ENCODE results near the gene DCTN3. TPM values are rescaled to one million over a fixed set of nuclear protein-coding genes. Genes with fewer than 3 reads are reported as not detected.

The DCTN3 gene
- total and polyA plus RNA-seq, 2 donors, result 34.2 to 117 TPM

GRCh38 chr9:34601937-34602573 is 18.2 kb downstream of the DCTN3 start:
- 77% methylated on average over 6 of the region's 6 CpGs for WGBS
- no peak overlapping the region for H3K4me3 ChIP-seq (ENCODE audit: low read depth, low read length)
- no peaks in the 10 kb centered on the region for H3K36me3 ChIP-seq (ENCODE audit: insufficient read depth)
- DNase-seq (ENCODE audit: extremely low spot score), result no peak
- no peak overlapping the region for H3K27ac ChIP-seq (ENCODE audit: low read depth)
- no peaks in the 10 kb centered on the region for H3K4me1 ChIP-seq (ENCODE audit: insufficient read depth)

GRCh38 chr9:34600908-34601307 is 19.4 kb downstream of the DCTN3 start:
- H3K4me1 ChIP-seq (ENCODE audit: insufficient read depth), result no peaks in the 10 kb centered on the region
- DNase-seq (ENCODE audit: extremely low spot score), result no peak
- 35% methylated on average over 1 of the region's 1 CpG for WGBS
- H3K36me3 ChIP-seq (ENCODE audit: insufficient read depth), result no peaks in the 10 kb centered on the region
- H3K4me3 ChIP-seq (ENCODE audit: low read depth, low read length), result no peak overlapping the region
- H3K27ac ChIP-seq (ENCODE audit: low read depth), result no peak overlapping the region

DNA sequence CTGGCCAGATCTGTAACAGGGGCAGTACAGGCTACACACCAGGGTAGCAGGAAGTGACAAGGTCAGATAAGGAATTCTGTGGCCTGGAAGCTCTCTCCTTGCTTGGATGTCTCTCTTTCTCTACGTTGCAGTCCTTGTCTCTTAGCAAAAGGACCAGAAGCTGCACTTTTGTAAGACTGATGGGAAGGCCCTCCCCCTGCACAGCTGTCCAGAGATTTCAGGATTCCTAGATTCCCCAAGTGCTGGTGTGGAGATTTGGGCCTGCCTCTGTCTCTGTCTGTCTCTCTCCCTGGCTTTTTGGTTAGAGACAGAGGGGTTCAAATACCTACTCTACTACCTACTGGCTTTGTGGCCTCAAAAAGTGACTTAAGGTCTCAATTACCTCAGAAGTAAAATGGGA is 20.7 kb downstream of the DCTN3 start:
- WGBS, result 55% methylated on average over 1 of the region's 1 CpG

GRCh38 chr9:34594177-34594576 is 26.1 kb downstream of the DCTN3 start:
- DNase-seq (ENCODE audit: extremely low spot score), result no peak
- Histone ChIP-seq H3K4me3 (ENCODE audit: low read depth, low read length) (no peak overlapping the region), H3K27ac (ENCODE audit: low read depth) (no peak overlapping the region), H3K4me1 (ENCODE audit: insufficient read depth) (no peaks in the 10 kb centered on the region), H3K36me3 (ENCODE audit: insufficient read depth) (no peaks in the 10 kb centered on the region)
- WGBS, result 68% methylated on average over 9 of the region's 9 CpGs

More for the DNA sequence above, 20.7 kb downstream of the DCTN3 start:
- no peaks in the 10 kb centered on the region for H3K36me3 ChIP-seq (ENCODE audit: insufficient read depth)
- no peak overlapping the region for H3K4me3 ChIP-seq (ENCODE audit: low read depth, low read length)
- no peaks in the 10 kb centered on the region for H3K4me1 ChIP-seq (ENCODE audit: insufficient read depth)
- no peak for DNase-seq (ENCODE audit: extremely low spot score)
- H3K27ac ChIP-seq (ENCODE audit: low read depth), result no peak overlapping the region

DNA sequence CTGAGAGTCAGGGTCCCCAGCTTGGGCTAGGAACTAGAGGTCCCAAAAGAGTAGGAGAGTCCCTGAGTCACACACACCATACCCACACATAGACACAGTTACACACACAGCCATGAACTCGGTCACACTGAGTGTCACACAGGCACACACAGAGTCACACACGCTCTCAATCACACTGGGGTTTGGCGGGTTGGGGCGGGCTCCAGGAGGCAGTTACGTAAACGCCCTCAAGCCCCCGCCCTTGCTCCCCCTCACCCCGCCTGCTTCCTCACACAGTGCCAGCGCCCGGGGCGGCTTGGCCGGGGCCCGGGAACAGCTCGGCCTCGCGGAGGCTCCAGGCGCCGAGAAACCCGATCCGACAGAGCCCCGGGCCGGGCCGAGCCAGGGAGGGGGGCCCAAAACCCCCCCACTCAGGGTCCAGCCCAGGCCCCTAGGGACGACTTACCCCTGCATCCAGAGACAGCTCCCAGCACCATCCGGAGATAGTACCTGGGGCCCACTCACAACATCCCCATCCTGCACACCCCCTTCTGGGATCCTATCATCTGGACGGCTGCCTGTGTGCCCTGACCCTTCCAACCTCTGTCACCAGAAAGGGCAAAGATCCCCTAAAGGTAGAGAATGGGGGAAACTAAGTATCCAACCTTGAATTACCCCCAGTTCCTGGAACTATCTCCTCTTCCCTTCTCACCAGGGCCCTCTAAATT is 27.2 kb downstream of the DCTN3 start:
- H3K36me3 ChIP-seq (ENCODE audit: insufficient read depth), result no peaks in the 10 kb centered on the region
- no peak for DNase-seq (ENCODE audit: extremely low spot score)
- H3K4me1 ChIP-seq (ENCODE audit: insufficient read depth), result no peaks in the 10 kb centered on the region
- H3K27ac ChIP-seq (ENCODE audit: low read depth), result no peak overlapping the region
- WGBS, result 6% methylated on average over 26 of the region's 26 CpGs
- H3K4me3 ChIP-seq (ENCODE audit: low read depth, low read length), result no peak overlapping the region

- Histone ChIP-seq H3K36me3 (ENCODE audit: insufficient read depth) (no peaks in the 10 kb centered on the region), H3K4me1 (ENCODE audit: insufficient read depth) (no peaks in the 10 kb centered on the region), H3K4me3 (ENCODE audit: low read depth, low read length) (no peak overlapping the region), H3K27ac (ENCODE audit: low read depth) (no peak overlapping the region)
- 31% methylated on average over 16 of the region's 16 CpGs for WGBS
- no peak for DNase-seq (ENCODE audit: extremely low spot score)
Measured at GRCh38 chr9:34591917-34592866, 28.1 kb downstream of the DCTN3 start.

DNA sequence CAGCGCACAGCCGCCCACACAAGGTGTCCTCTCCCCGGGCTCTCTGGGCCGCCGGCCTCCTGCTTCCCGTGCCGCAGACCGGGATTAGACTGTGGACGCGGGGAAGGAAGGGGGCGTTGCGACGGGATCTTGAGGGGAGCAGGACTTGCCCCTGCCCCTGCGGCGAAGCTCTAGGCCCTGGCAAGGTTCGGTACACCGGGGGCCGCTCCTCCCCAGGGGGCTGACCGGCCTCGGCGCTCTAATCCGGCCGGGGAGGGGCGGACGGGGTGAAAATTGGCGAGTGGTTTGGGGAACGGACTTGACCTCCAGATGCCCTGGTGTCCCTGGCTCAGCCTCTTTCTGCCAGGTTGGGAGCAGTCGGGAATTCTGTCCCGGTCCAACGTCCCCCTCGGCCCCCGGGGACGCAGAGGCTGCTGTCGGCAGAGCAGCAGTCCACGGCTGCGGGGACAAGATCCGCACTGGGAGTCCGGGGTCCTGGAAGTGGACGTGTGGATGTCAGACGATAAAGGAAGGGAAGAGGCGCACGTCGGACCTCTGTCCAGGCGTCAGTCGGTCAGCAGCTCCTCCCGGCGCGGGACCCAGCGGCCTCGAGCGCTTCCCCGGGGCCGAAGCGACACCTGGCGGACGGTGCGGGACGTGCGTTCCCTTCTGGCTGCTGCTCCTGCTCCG is 28.9 kb downstream of the DCTN3 start:
- H3K36me3 ChIP-seq (ENCODE audit: insufficient read depth), result no peaks in the 10 kb centered on the region
- DNase-seq (ENCODE audit: extremely low spot score), result no peak
- 16% methylated on average over 60 of the region's 60 CpGs for WGBS
- no peak overlapping the region for H3K4me3 ChIP-seq (ENCODE audit: low read depth, low read length)
- no peak overlapping the region for H3K27ac ChIP-seq (ENCODE audit: low read depth)
- H3K4me1 ChIP-seq (ENCODE audit: insufficient read depth), result no peaks in the 10 kb centered on the region

DNA sequence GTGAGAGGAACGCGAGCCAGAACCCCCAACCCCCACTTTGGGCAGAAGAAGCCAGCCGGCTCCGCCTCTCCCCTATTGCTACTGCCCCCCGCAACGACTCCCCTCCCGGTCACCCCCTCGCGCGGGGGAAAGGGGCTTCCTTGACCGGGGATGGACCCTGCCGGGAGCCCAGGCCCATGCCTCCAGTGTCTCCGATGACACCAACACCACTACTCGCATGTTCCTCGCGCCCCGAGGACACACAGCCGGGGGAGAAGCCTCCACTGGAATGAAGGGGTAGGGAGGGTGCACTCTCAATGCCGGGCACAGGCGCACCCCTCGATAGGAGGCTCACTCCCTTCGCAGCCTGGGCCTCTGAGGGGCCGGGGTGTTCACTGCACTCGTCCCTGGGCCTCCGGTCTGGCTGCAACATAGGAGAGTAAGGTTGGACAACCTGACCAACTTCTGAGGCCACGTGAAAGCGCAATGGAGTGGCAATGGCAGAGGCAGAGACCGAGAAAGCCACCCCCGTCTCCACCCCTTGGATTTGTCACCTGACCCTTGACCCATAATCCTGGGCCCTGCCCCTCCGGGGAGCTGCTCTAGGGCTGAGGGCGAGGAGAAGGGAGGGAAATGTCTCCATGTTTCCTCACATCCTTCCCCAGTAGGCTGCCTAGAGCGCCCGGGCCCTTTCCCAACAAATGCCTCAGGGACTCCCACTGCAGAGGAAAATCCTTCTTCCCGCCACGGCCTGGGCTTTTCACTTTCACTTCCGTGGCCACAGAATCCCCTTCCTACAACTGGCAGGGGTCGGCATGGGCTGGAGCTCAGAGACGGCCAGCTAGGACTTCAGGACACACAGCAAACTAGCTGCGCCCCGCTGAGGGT is 29.7 kb downstream of the DCTN3 start:
- WGBS, result 44% methylated on average over 40 of the region's 40 CpGs
- Histone ChIP-seq H3K36me3 (ENCODE audit: insufficient read depth) (no peaks in the 10 kb centered on the region), H3K4me3 (ENCODE audit: low read depth, low read length) (peak overlapping the region; percentile 57), H3K4me1 (ENCODE audit: insufficient read depth) (no peaks in the 10 kb centered on the region), H3K27ac (ENCODE audit: low read depth) (no peak overlapping the region)
- DNase-seq (ENCODE audit: extremely low spot score), result no peak

DNA sequence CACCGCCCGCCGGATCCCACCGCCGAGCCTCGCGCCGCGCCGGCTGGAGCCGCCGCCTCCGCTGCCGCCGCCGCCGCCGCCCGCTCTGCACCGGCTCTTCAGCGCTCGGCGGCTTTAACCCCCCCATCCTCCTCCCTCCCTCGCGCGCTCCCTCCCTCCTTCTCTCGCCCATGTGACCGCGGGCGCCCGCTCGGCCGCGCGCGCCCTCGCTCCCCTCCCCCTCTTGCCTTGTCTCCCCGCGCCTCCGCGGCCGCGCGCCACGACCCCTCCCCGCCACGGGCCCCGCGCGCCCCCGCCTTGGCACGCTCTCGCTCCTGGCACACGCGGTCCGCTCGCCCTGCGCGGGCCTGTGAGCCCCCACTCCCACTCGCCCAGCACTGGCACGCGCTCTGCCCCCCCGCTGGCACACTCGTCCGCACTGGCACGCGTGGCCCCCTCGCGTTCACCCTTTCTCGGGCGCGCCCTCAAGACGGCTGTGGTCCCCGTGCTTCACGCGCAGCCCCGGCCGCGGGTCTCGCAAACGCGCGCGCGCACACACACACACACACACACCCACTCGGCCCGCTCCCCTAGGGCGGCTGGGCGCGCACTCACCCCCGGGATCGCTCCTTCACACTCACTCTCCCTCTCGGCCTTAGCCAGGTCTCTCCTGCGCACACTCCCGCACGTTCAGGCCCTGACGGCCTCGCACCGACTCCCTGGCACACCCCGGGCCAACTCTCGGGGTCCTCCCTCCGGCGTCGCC is 30.5 kb downstream of the DCTN3 start, which contains the start of gene CNTFR:
Gene CNTFR, minus strand, starts transcription at position 89 of the 745 bp plus-strand sequence. CDS start 20,743 bp downstream, outside the sequence.
- WGBS, result 2% methylated on average over 102 of the region's 104 CpGs
- no peak for DNase-seq (ENCODE audit: extremely low spot score)
- H3K4me1 ChIP-seq (ENCODE audit: insufficient read depth), result no peaks in the 10 kb centered on the region
- no peak within 1 kb of the TSS for H3K27ac ChIP-seq (ENCODE audit: low read depth)
- peak within 1 kb of the TSS; percentile 57 for H3K4me3 ChIP-seq (ENCODE audit: low read depth, low read length)
- no peaks in the 10 kb centered on the region for H3K36me3 ChIP-seq (ENCODE audit: insufficient read depth)

GRCh38 chr9:34588671-34589635 is 31.3 kb downstream of the DCTN3 start:
- Histone ChIP-seq H3K4me1 (ENCODE audit: insufficient read depth) (no peaks in the 10 kb centered on the region), H3K36me3 (ENCODE audit: insufficient read depth) (no peaks in the 10 kb centered on the region), H3K4me3 (ENCODE audit: low read depth, low read length) (peak overlapping the region; percentile 57), H3K27ac (ENCODE audit: low read depth) (no peak overlapping the region)
- no peak for DNase-seq (ENCODE audit: extremely low spot score)
- 2% methylated on average over 86 of the region's 86 CpGs for WGBS

GRCh38 chr9:34587271-34587670 is 33.0 kb downstream of the DCTN3 start:
- Histone ChIP-seq H3K4me1 (ENCODE audit: insufficient read depth) (no peaks in the 10 kb centered on the region), H3K27ac (ENCODE audit: low read depth) (no peak overlapping the region), H3K4me3 (ENCODE audit: low read depth, low read length) (no peak overlapping the region), H3K36me3 (ENCODE audit: insufficient read depth) (no peaks in the 10 kb centered on the region)
- 69% methylated on average over 2 of the region's 2 CpGs for WGBS
- no peak for DNase-seq (ENCODE audit: extremely low spot score)
